NT2/D1 (cell line): ENCODE data around the gene S1PR4.
A peak's percentile ranks its signal among the peaks of the same experiment; 100 is the strongest.

Source experiments
- DNase-seq: peaks from one replicate; pipeline ENCODE4 v3.0.0-alpha.2; 2011; ENCODE audit warnings: low read depth, low spot score
- H3K27me3 ChIP-seq: 2 replicates; pipeline ENCODE4 v1.6.0; 2011; ENCODE audit warnings: mild to moderate bottlenecking; ENCODE audit not compliant: insufficient read length, insufficient read depth
- H3K36me3 ChIP-seq: 2 replicates; pipeline ENCODE4 v1.6.1; 2011; ENCODE audit warnings: mild to moderate bottlenecking, low read length, mixed read lengths; ENCODE audit not compliant: insufficient read depth, insufficient read length
- H3K4me1 ChIP-seq: 2 replicates; pipeline ENCODE4 v1.5.1; 2011; ENCODE audit not compliant: insufficient read depth, insufficient read length
- H3K4me3 ChIP-seq: 2 replicates; pipeline ENCODE4 v1.5.1; 2011; ENCODE audit warnings: low read depth; ENCODE audit not compliant: insufficient read length
- H3K9ac ChIP-seq: 2 replicates; pipeline ENCODE4 v1.6.0; 2011; ENCODE audit warnings: low read depth; ENCODE audit not compliant: insufficient read length
- H3K9me3 ChIP-seq: 2 replicates; pipeline ENCODE4 v1.5.1; 2011; ENCODE audit warnings: mild to moderate bottlenecking, low read length; ENCODE audit not compliant: insufficient read depth
- SUZ12 ChIP-seq: IDR thresholded peaks from 2 replicates; pipeline ENCODE4 v1.6.1; 2011; ENCODE audit not compliant: insufficient read length, insufficient read depth; ENCODE audit errors: extremely low read depth
- YY1 ChIP-seq: IDR thresholded peaks from 2 replicates; pipeline ENCODE4 v1.6.1; 2011; ENCODE audit not compliant: insufficient read length, insufficient read depth
- ZNF274 ChIP-seq: IDR thresholded peaks from 2 replicates; pipeline ENCODE4 v1.6.1; 2011; ENCODE audit warnings: mild to moderate bottlenecking, low read depth, low read length

The S1PR4 gene

GRCh38 chr19:3176715-3177501, 1.7 kb upstream of the S1PR4 start:
- no peak overlapping the region for H3K9ac ChIP-seq
- H3K4me3 ChIP-seq: no peak overlapping the region
- TF ChIP-seq SUZ12 (no peak), YY1 (no peak), ZNF274 (no peak)
- no peaks in the 10 kb centered on the region for H3K27me3 ChIP-seq
- no peak for DNase-seq
- no peaks in the 10 kb centered on the region for H3K36me3 ChIP-seq
- no peaks in the 10 kb centered on the region for H3K9me3 ChIP-seq
- H3K4me1 ChIP-seq: peaks cover 8% of the 10 kb centered on the region

GRCh38 chr19:3178973-3179738, 587 bp downstream of the S1PR4 start:
- H3K9me3 ChIP-seq: no peaks in the 10 kb centered on the region
- H3K4me1 ChIP-seq: peaks cover 8% of the 10 kb centered on the region
- H3K27me3 ChIP-seq: no peaks in the 10 kb centered on the region
- TF ChIP-seq YY1: no peak
- no peak for TF ChIP-seq SUZ12
- no peak for TF ChIP-seq ZNF274
- H3K9ac ChIP-seq: no peak overlapping the region
- no peak overlapping the region for H3K4me3 ChIP-seq
- H3K36me3 ChIP-seq: no peaks in the 10 kb centered on the region
- no peak for DNase-seq

- no peak for DNase-seq
- Histone ChIP-seq H3K4me1 (peaks cover 10% of the 10 kb centered on the region), H3K4me3 (no peak overlapping the region), H3K9me3 (no peaks in the 10 kb centered on the region), H3K27me3 (no peaks in the 10 kb centered on the region), H3K9ac (no peak overlapping the region), H3K36me3 (no peaks in the 10 kb centered on the region)
- no peak for TF ChIP-seq YY1
- no peak for TF ChIP-seq SUZ12
- TF ChIP-seq ZNF274: no peak
Observed at GRCh38 chr19:3179739-3180293, 1.2 kb downstream of the S1PR4 start.

GRCh38 chr19:3183721-3184641, 5.4 kb downstream of the S1PR4 start:
- TF ChIP-seq YY1: no peak
- no peak for TF ChIP-seq SUZ12
- no peak for TF ChIP-seq ZNF274
- H3K4me1 ChIP-seq: peaks cover 17% of the 10 kb centered on the region
- peaks cover 23% of the 10 kb centered on the region for H3K36me3 ChIP-seq
- H3K4me3 ChIP-seq: no peak overlapping the region
- no peak overlapping the region for H3K9ac ChIP-seq
- no peaks in the 10 kb centered on the region for H3K27me3 ChIP-seq
- DNase-seq: no peak
- H3K9me3 ChIP-seq: no peaks in the 10 kb centered on the region

- Histone ChIP-seq H3K4me1 (peaks cover 26% of the 10 kb centered on the region), H3K36me3 (peaks cover 33% of the 10 kb centered on the region), H3K4me3 (peak overlapping the region; percentile 97), H3K9me3 (no peaks in the 10 kb centered on the region), H3K9ac (peak overlapping the region; percentile 62), H3K27me3 (no peaks in the 10 kb centered on the region)
- no peak for TF ChIP-seq ZNF274
- no peak for DNase-seq
Observed at GRCh38 chr19:3184847-3185460, 6.4 kb downstream of the S1PR4 start.

GRCh38 chr19:3185461-3186159, 7.0 kb downstream of the S1PR4 start, which contains the start of gene NCLN:
Gene NCLN, plus strand, starts transcription at chr19:3185930. Its CDS starts 101 bp downstream, at chr19:3186031.
- Histone ChIP-seq H3K36me3 (peaks cover 39% of the 10 kb centered on the region), H3K9ac (peak within 1 kb of the TSS; percentile 99), H3K9me3 (no peaks in the 10 kb centered on the region), H3K27me3 (no peaks in the 10 kb centered on the region), H3K4me1 (peaks cover 27% of the 10 kb centered on the region), H3K4me3 (peak within 1 kb of the TSS; percentile 97)
- peak; percentile 90 for DNase-seq
- TF ChIP-seq ZNF274 (no peak), SUZ12 (no peak), YY1 (no peak)
